ENCODE data around the gene DDX11.
"Not testable (repeated sequence)": the region's sequence is repeated elsewhere in the genome, so short reads cannot be mapped to it uniquely, and the experiment has no call there.

DDX11 gene

DNA sequence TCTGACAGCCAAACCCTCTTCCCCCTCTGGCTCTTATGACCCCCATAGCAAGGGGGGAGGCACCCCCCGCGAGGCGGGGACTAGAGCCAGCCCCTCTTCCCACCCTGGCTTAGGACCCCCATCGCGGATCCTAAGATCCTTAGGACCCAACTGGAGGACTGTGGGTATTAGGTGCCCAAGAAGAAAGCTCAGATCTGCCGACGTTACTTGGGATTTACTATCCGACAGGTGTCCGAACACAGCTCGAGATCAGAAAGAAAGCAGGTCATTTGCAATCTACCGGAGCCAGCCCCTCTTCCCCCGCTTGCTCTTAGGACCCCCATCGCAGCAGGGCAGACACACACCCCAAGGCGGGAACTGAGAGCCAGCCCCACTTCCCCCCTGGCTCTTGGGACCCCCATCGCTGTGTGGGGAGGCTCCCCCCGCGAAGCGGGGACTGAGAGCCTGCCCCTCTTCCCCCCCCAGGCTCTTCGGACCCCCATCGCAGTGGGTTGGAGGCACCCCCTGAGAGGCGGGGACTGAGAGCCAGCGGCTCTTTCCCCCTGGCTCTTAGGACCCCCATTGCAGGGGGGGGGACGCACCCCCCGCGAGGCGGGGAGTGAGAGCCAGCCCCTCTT is 46.8 kb downstream of the DDX11 start:
- no peak for TF ChIP-seq POLR2A (IDR thresholded peaks at IDR 0.05; ENCODE audit: low read depth, low read length)
- TF ChIP-seq TAF1 (IDR thresholded peaks at IDR 0.05; ENCODE audit: low read depth, low read length): no peak
- no peak for TF ChIP-seq POU2F2 (IDR thresholded peaks at IDR 0.05; ENCODE audit: low read depth, low read length)
- TF ChIP-seq PAX5 (IDR thresholded peaks at IDR 0.05; ENCODE audit: insufficient read depth, low read length, severe bottlenecking): no peak
- no peak for TF ChIP-seq SPI1 (IDR thresholded peaks at IDR 0.05; ENCODE audit: low read depth, low read length)
- no peak for TF ChIP-seq POLR2AphosphoS5 (IDR thresholded peaks at IDR 0.05; ENCODE audit: low read depth, low read length)
- DNase-seq (ENCODE audit: insufficient read length, low spot score) (no peak), FAIRE-seq (no peak)

DNA sequence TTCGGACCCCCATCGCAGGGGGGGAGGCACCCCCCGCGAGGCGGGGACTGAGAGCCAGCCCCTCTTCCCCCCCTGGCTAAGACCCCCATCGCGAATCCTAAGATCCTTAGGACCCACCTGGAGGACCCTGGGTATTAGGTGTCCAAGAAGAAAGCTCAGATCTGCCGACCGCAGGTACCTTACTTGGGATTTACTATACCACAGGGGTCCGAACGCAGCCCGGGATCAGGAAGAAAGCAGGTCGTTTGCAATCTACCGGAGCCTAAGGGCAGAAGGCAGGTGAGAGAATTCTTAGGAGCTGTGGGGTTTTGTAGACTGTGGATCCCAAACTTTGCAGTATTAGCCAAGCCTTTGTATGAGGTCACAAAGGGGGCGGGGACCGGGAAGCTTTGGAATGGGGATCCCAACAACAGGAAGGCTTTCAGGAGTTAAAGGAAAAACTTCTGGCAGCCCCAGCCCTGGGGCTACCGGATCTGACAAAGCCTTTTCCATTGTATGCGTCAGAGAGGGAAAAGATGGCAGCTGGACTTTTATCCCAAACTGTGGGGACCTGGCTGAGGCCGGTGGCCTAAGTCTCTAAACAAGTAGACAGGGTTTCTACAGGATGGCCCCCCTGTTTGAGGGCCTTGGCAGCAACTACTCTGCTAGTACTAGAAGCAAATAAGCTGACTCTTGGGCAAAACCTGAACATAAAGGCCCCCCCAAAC is 47.5 kb downstream of the DDX11 start:
- not testable (repeated sequence) for FAIRE-seq; DNase-seq (ENCODE audit: insufficient read length, low spot score)

DNA sequence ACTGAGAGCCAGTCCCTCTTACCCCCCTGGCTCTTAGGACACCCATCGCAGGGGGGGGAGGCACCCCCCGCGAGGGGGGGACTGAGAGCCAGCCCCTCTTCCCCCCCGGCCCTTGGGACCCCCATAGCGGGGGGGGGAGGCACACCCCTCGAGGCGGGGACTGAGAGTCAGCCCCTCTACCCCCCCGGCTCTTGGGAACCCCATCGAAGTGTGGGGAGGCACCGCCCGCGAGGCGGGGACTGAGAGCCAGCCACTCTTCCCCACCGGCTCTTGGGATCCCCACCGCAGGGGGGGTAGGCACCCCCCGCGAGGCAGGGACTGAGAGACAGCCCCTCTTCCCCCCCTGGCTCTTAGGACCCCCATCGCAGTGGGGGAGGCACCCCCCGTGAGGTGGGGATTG is 48.8 kb downstream of the DDX11 start:
- no peak for DNase-seq (ENCODE audit: insufficient read length, low spot score)
- no peak for FAIRE-seq
- TF ChIP-seq POLR2A (IDR thresholded peaks at IDR 0.05; ENCODE audit: low read depth, low read length): no peak
- no peak for TF ChIP-seq TAF1 (IDR thresholded peaks at IDR 0.05; ENCODE audit: low read depth, low read length)
- no peak for TF ChIP-seq PAX5 (IDR thresholded peaks at IDR 0.05; ENCODE audit: insufficient read depth, low read length, severe bottlenecking)
- TF ChIP-seq POU2F2 (IDR thresholded peaks at IDR 0.05; ENCODE audit: low read depth, low read length): no peak
- TF ChIP-seq SPI1 (IDR thresholded peaks at IDR 0.05; ENCODE audit: low read depth, low read length): no peak
- TF ChIP-seq POLR2AphosphoS5 (IDR thresholded peaks at IDR 0.05; ENCODE audit: low read depth, low read length): no peak

DNA sequence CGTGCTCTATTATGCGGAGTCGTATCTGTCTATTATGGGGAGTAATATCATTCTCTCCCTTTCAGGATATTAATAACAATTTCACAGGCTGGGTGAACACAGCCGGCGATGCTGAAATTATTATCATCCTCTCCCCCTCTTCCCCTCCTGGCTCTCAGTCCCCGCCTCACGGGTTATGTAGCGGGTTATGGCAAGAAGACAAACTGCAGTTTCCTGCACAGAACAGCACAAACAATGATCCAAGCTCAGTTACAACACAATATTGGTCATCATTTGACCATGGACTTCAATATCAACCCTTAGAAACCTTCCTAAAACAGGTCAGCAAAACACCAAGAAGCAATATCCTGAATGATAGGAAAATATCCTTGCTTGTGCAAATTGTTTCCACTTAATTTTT is 50.5 kb downstream of the DDX11 start:
- FAIRE-seq; DNase-seq (ENCODE audit: insufficient read length, low spot score): not testable (repeated sequence)

DNA sequence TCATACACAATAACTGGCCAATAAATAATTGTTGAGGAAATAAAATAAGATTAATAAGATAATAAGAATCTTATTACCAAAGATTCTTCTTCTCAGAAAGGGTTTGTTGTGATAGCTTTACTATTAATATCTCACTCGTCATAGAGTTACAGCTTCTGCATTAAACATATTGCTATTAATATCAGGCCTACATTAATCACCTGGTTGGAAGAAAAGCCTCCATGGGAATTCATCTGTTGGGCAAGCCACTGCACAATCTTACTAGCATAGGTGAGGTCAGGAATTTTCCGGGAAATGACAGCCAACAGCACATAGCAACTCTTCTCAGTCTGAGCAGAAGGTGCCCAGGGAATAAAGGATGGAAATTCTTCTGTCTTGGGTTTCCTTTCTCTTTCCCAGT is 51.5 kb downstream of the DDX11 start:
- FAIRE-seq; DNase-seq (ENCODE audit: insufficient read length, low spot score): not testable (repeated sequence)

DNA sequence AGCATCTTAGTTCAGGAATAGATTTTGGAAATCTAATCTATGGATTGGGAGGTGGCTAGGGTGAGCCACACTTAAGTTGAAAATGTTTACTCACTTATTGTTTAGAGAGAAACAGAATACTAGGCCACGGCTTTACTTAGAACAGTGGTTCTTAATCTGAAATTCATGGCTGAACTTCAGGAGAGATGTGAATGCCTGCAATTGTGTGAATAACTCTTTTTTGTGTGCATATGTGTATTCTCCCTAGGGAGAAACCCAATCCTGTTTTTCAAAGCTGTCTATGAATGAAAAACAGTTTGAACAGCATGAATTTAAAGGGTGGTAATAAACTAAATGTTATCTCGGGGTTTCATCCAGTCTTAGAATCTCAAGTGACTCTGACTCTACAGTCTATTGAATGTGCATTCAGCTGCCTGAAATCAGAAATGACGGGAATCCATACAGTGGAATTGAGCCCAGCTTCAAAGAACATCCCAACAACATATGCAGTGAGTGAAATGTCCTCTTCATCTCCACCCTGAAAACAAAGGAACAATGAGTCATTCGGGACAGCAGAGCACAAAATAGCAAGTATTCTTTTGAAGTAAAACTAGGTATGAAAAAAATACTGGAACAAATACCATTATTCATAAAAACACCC is 53.7 kb downstream of the DDX11 start:
- not testable (repeated sequence) for DNase-seq (ENCODE audit: insufficient read length, low spot score); FAIRE-seq

DNA sequence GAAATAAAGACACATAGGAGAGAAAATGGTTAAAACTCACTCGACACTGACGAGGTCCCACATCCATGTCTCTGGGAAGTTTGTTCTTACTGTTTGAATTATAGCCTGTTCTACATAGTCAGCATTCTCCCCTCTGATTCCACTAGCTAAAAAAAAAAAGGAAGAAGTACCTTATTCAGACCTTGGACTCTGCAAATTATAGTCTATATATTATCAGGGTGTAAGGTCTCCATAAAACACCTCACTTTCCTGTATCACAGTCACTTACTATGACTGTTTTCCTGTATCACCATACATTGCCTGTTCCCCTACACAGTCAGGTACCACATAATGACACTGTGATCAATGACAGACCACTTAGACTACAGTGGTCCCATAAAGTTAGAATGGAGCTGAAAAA is 62.9 kb downstream of the DDX11 start:
- DNase-seq (ENCODE audit: insufficient read length, low spot score); FAIRE-seq: not testable (repeated sequence)

DNA sequence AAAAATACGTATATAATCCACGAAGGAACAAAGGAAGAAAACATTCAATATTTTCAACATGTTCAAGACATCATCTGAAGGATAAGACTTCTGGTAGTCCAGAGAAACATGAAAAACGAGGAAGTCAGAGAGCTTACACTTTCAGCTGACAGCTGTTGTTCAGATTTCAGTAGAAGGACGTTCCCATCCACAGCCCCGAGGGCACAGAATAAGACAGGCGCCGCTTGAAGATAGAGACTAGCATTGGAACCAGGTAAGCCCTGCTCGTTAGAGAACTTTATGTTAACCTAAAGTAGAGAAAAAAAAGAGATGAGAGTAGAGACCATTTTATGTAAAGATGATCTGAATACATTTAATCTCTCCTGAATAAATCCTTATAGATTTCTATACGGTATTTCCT is 71.1 kb downstream of the DDX11 start:
- not testable (repeated sequence) for FAIRE-seq

DNA sequence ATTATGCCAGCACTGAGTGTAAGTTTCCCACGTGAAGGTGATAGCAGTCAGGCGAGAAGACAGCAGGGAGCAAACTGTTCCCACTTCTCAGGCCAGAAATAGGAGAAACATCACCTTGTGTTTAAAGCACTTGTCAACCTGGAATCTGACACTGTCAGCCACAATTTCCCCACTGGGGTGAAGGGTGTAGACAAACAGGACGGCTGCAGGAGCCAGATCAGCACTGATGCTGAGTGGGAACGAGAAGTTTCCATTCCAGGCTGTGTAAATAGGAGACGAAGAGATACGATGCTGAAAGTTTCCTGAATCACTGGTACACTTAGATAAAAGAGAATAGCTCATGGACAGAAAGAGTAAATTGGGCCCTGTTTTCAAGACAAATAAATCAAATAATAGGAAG is 71.6 kb downstream of the DDX11 start:
- DNase-seq (ENCODE audit: insufficient read length, low spot score): not testable (repeated sequence)
- peak; percentile 90 for FAIRE-seq

More for the DNA sequence above, 71.1 kb downstream of the DDX11 start:
- not testable (repeated sequence) for DNase-seq (ENCODE audit: insufficient read length, low spot score)

DNA sequence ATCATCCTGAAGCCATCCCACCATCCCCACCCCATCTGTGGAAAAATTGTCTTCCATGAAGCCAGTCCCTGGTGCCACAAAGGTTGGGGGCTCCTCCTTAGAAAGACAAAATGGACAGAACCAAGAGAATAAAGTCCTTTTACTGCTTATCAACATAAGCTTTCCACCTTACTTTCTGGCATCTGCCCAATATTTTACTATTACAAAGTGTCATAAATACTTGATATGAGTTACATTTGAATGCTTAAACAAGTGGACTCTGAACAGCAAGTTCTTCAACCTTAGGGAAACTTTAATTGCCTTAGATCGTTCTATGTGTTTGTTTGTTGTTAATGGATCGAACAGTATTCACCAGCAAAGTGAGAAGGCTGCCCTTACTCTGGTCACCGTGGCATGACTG is 73.8 kb downstream of the DDX11 start:
- FAIRE-seq: peak; percentile 62
- not testable (repeated sequence) for DNase-seq (ENCODE audit: insufficient read length, low spot score)

DNA sequence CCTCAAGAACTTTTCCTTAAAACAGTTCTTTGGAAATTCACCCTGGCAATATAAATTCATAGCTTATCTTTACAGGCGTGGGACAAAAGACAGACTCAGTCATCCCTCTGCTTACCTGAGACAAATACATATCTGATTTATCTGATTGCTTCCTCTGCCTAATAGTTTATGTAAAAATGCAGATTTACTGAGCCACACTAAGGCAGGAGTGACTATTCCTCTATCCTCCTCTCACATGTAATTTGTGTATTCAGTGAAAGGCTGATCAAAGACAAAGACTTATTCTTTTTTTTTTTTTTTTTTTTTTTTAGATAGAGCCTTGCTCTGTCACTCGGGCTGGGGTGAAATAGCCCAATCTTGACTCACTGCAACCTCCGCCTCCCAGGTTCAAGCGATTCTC is 77.1 kb downstream of the DDX11 start:
- not testable (repeated sequence) for DNase-seq (ENCODE audit: insufficient read length, low spot score); FAIRE-seq
